Astrocyte (in vitro differentiated cells and primary cell): ENCODE data around the gene AZU1.

Experiments used
- CTCF ChIP-seq: IDR thresholded peaks from 2 replicates; pipeline ENCODE4 v1.5.1; 2011; ENCODE audit warnings: low read depth, mild to moderate bottlenecking, inconsistent platforms, low read length, moderate library complexity; ENCODE audit not compliant: insufficient read depth
- EZH2 ChIP-seq: IDR thresholded peaks from 2 replicates; pipeline ENCODE4 v1.6.1; 2012; ENCODE audit warnings: mild to moderate bottlenecking, low read length, inconsistent platforms; ENCODE audit not compliant: insufficient read depth

- no peak for TF ChIP-seq CTCF
- TF ChIP-seq EZH2, result no peak
Observed at GRCh38 chr19:858284-858683, 30.6 kb downstream of the AZU1 start.
